Neuron (in vitro differentiated cells): Measurements from ENCODE around the gene FARP1.
"Not testable (repeated sequence)": the region's sequence is repeated elsewhere in the genome, so short reads cannot be mapped to it uniquely, and the experiment has no call there.

Experiments used
- H2AFZ ChIP-seq: one replicate; pipeline ENCODE4 v1.6.1; 2013; ENCODE audit warnings: low read depth, mild to moderate bottlenecking, inconsistent platforms, low read length, moderate library complexity
- H3K27me3 ChIP-seq: one replicate; pipeline ENCODE4 v1.6.1; 2013; ENCODE audit warnings: low read length; ENCODE audit not compliant: insufficient read depth
- H3K36me3 ChIP-seq: one replicate; pipeline ENCODE4 v1.6.1; 2013; ENCODE audit warnings: low read length; ENCODE audit not compliant: insufficient read depth
- H3K4me1 ChIP-seq: one replicate; pipeline ENCODE4 v1.6.1; 2013; ENCODE audit warnings: low read length; ENCODE audit not compliant: insufficient read depth
- H3K4me3 ChIP-seq: 2 replicates; pipeline ENCODE4 v1.5.1; 2013; ENCODE audit warnings: mild to moderate bottlenecking, low read length, moderate library complexity
- H3K9me3 ChIP-seq: one replicate; pipeline ENCODE4 v1.6.1; 2013; ENCODE audit warnings: low read length

FARP1 gene

DNA sequence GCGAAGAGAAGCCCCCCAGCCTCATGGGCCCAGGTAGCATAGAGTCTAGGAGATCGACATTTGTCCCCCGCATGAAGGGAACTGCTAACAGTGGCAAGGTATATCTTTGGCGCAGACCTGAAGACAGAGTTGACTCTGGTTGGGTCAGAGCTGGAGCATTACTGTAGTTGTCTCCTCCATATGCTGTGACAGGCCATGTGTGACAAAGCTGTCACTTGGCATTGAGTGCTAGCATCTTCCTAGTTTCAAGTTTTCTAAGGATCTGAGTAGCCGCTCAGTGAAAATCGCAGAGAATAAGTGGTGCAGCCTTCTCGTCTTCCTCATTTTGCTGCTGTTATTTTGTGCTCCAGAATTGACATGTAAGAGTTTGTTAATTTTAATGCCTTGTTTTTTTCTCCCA lies 223.5 kb downstream of the FARP1 start:
- Histone ChIP-seq H2AFZ (no peak overlapping the region), H3K9me3 (peaks cover 3% of the 10 kb centered on the region), H3K4me3 (no peak overlapping the region), H3K27me3 (no peaks in the 10 kb centered on the region), H3K4me1 (peaks cover 22% of the 10 kb centered on the region), H3K36me3 (peaks cover 9% of the 10 kb centered on the region)

DNA sequence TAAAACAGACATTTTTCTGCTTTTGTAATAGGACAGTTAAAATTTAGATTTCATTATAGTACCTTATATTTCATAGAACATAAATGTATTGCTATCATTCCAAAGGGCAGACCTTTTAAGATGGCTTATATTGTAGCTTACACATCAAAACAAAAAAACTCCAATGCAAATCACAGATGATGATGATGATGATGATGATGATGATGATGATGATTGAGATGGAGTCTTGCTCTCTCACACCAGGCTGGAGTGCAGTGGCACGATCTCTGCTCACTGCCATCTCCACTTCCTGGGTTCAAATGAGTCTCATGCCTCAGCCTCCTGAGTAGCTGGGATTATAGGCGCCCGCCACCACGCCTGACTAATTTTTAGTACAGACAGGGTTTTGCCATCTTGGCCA lies 224.1 kb downstream of the FARP1 start:
- Histone ChIP-seq H3K36me3 (peaks cover 9% of the 10 kb centered on the region), H3K4me3 (no peak overlapping the region), H3K4me1 (peaks cover 22% of the 10 kb centered on the region), H3K27me3 (no peaks in the 10 kb centered on the region), H3K9me3 (peaks cover 3% of the 10 kb centered on the region), H2AFZ (no peak overlapping the region)

DNA sequence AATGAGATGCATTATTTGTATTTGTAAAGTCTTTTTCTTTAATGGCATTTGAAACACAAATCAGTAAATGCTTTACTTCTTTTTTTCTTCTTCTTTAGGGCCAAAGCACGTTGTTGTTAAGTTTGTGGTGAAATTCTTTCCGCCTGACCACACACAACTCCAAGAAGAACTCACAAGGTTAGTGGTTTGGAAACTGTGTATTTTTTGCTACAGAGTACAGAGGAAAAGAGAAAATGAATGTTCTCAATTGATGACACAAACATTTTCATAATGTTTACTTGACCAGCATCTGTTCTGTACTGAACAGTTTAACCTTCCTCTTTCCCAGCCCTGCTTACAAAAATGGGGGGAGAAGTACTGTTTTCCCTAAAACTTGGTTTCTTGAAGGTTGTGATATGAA lies 225.1 kb downstream of the FARP1 start:
- Histone ChIP-seq H3K27me3 (no peaks in the 10 kb centered on the region), H3K36me3 (peaks cover 9% of the 10 kb centered on the region), H2AFZ (no peak overlapping the region), H3K4me3 (no peak overlapping the region), H3K4me1 (peaks cover 22% of the 10 kb centered on the region), H3K9me3 (no peaks in the 10 kb centered on the region)

DNA sequence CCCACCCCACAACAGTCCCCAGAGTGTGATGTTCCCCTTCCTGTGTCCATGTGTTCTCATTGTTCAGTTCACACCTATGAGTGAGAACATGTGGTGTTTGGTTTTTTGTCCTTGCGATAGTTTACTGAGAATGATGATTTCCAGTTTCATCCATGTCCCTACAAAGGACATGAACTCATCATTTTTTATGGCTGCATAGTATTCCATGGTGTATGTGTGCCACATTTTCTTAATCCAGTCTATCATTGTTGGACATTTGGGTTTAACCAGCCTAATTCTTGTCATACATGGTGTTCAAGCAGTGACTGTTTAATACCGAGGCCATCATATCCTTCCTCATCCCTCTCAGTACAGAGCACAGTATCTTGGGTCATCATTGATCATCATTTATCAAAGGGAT lies 226.6 kb downstream of the FARP1 start:
- not testable (repeated sequence) for H3K4me3 ChIP-seq, H3K9me3 ChIP-seq, H2AFZ ChIP-seq, H3K27me3 ChIP-seq
- peaks cover 20% of the 10 kb centered on the region for H3K4me1 ChIP-seq
- H3K36me3 ChIP-seq: peaks cover 12% of the 10 kb centered on the region

DNA sequence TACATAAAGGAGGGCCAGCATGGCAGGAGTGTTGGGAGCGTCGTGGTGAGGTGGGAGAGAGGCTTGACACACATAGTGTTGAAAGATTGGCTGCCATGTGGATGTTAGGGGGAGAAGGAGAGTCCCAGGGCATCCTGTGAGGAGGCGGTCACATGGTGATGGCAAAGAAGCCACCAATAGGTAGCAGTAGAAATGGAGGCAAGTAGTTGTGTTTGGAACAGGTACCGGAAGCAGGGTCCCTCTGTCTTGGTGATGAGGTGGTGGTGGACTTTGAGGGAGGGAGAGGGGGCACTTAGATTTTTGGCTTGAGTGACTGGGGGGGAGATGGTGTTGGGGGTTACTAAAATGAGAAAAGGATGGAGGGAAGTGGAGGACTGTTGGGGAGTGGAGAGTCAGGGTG lies 227.4 kb downstream of the FARP1 start:
- Histone ChIP-seq H3K9me3 (peaks cover 5% of the 10 kb centered on the region), H3K27me3 (no peaks in the 10 kb centered on the region), H3K4me3 (no peak overlapping the region), H3K36me3 (peaks cover 12% of the 10 kb centered on the region), H2AFZ (no peak overlapping the region), H3K4me1 (peaks cover 13% of the 10 kb centered on the region)

DNA sequence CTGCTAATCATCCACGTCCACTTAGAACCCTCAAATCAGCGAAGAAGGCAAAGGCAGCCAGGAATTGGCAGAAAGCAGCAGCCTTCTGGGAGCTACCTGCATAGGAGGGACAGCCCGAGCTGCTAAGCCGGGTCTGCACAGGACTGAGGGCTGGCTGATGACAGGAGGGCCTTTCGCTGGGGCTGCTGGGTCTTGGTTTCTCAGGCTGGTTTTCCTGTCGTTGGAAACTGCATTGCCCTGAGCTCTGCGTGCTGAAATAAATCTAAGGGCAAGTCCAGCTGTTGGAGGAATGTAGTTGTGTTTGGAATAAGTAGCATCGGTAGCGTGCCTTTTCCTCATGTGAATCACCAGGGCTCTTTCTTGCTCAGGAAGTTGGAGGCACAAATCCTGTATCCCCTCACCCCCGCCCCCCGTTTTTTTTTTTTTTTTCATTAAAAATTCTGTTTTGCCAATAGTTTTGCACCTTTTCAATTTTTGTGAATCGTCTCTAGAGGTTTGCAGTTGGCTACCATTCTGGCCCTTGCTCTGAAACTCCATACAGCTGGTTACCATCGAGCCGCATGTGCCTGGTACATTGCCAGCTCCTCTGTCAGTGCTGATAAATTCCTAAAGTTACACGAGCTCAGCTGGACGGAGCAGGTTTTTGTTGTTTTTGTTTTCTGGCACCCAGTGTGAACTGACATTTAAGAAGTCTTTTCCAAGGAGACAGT lies 228.1 kb downstream of the FARP1 start:
- H3K27me3 ChIP-seq: no peaks in the 10 kb centered on the region
- H3K36me3 ChIP-seq: peaks cover 12% of the 10 kb centered on the region
- H3K9me3 ChIP-seq: peaks cover 5% of the 10 kb centered on the region
- H2AFZ ChIP-seq: no peak overlapping the region
- peaks cover 6% of the 10 kb centered on the region for H3K4me1 ChIP-seq
- H3K4me3 ChIP-seq: no peak overlapping the region

DNA sequence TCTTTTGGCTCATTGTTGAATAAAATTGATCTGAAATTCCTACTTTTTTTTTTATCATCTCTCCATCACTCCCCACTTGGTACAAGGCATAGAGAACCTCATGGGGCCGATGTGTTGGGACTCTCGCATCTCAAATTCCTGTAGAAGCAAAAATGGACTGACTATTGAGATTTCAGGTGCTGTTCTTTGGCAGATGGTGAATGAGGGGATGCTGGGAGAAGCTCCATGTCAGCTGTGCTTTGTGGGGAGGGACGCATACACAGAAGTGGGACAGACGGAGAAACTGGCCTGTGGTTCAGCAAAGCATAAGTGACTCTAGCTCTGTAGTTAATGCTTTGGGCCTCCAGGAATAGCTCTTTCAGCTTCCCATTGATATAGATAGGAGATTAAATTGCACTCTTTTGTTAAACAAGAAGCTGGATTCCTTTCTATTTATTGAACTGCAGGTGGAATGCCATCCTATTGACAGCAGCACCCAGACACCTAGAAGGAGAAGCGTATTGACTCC lies 228.7 kb downstream of the FARP1 start:
- H3K4me3 ChIP-seq: no peak overlapping the region
- no peak overlapping the region for H2AFZ ChIP-seq
- H3K9me3 ChIP-seq: peaks cover 5% of the 10 kb centered on the region
- peaks cover 12% of the 10 kb centered on the region for H3K36me3 ChIP-seq
- no peaks in the 10 kb centered on the region for H3K27me3 ChIP-seq
- H3K4me1 ChIP-seq: peaks cover under 1% of the 10 kb centered on the region

DNA sequence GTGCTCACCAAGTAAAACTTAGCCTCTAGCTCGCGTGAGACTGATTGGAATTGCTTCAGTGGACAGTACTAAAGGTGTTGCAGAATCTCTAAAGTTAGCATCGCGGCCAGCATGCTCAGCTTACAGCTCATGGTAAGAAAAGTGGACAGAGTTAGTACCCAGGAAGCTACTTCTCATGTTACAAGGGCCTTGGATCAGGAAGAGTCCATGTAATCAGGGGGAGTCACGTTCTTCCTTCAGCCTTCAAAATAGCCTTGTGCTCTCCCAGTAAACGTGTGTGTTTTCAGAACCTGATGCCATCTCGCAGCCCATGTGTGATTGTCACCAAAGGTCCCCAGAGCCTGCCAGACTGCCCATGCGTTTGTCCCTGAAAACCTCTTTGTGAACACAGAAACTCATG lies 230.0 kb downstream of the FARP1 start:
- H3K4me3 ChIP-seq: no peak overlapping the region
- no peaks in the 10 kb centered on the region for H3K4me1 ChIP-seq
- H3K36me3 ChIP-seq: peaks cover 11% of the 10 kb centered on the region
- H2AFZ ChIP-seq: no peak overlapping the region
- no peaks in the 10 kb centered on the region for H3K27me3 ChIP-seq
- H3K9me3 ChIP-seq: peaks cover 5% of the 10 kb centered on the region

DNA sequence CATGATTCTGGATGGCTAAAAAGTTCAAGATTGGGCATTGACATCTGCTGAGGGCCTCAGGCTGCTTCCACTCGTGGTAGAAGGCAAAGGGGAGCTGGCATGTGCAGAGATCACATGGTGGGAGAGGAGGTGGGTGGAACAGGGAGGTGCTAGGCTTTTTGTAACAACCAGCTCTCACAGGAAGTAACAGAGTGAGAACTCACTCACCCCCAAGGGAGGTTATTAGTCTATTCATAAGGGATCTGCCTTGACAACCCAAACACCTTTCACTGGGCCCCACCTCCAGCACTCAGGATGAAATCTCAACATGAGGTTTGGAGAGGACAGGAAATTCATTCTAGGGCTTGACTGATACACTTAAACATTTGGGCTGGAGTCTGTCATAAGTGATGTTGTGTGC lies 231.9 kb downstream of the FARP1 start:
- Histone ChIP-seq H2AFZ (no peak overlapping the region), H3K9me3 (peaks cover 5% of the 10 kb centered on the region), H3K4me1 (no peaks in the 10 kb centered on the region), H3K4me3 (no peak overlapping the region), H3K27me3 (no peaks in the 10 kb centered on the region), H3K36me3 (peaks cover 8% of the 10 kb centered on the region)

DNA sequence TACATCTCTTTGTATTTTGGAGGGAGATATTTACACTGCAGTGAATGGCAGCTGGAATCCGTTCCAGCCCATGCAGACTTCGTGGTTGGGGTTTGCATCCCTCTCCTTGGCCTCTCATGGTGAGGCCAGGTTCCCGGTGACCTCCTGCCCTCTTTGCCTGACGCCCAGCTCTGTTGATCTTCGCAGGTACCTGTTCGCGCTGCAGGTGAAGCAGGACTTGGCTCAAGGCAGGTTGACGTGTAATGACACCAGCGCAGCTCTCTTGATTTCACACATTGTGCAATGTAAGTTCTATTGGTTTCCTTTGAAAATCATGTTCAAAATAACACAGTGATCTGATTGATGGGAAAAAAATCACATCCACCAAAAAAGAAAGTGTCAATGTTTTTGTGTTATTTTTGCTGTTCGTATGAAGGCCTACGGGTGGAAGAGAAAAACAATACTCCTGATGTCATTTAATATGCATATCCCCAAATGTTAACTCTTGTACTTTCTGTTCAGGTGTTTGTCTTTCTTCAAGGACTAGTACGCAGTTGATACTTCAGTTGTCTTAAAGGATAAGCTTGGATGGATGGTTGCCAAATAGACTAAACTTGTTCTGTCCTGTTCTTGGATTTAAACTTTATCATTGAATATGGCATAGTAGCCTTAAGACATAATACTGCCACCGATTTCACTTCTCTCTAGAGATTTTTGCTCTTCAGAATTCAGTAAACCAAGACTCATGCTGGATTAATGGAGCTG lies 234.9 kb downstream of the FARP1 start:
- Histone ChIP-seq H2AFZ (no peak overlapping the region), H3K36me3 (peaks cover 16% of the 10 kb centered on the region), H3K4me1 (no peaks in the 10 kb centered on the region), H3K9me3 (peaks cover 5% of the 10 kb centered on the region), H3K27me3 (no peaks in the 10 kb centered on the region), H3K4me3 (no peak overlapping the region)

DNA sequence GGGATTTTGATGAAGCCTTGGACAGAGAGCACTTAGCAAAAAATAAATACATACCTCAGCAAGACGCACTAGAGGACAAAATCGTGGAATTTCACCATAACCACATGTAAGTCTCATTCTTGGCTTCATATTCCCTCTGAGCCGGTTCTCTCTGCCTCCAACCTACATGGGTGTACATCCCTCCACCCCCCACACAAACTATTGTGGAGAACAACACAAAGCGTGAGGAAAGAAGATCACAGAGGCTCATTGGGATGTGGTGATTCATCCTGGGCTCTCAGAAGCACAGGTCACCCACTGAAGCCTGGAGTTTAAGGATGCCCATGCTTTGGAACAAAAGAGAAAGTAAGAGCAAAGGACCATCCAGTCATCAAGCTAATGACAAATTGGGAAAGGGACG lies 241.8 kb downstream of the FARP1 start:
- Histone ChIP-seq H2AFZ (no peak overlapping the region), H3K27me3 (no peaks in the 10 kb centered on the region), H3K4me1 (no peaks in the 10 kb centered on the region), H3K4me3 (no peak overlapping the region), H3K9me3 (no peaks in the 10 kb centered on the region), H3K36me3 (peaks cover 58% of the 10 kb centered on the region)

DNA sequence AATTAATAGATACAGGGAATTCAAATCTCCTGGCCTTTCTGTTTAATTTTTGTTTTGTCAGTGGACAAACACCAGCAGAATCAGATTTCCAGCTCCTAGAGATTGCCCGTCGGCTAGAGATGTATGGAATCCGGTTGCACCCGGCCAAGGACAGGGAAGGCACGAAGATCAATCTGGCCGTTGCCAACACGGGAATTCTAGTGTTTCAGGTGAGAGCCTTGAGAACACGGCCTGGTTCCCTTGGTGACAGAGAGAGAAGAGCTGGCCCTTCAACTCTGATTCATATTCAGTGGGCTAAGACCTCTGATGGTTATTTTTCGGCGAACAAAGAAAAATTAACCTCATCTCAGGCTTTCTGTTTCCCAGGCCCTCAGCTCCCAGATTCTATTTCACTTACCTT lies 242.7 kb downstream of the FARP1 start:
- H3K36me3 ChIP-seq: peaks cover 65% of the 10 kb centered on the region
- H3K4me1 ChIP-seq: no peaks in the 10 kb centered on the region
- H2AFZ ChIP-seq: no peak overlapping the region
- no peaks in the 10 kb centered on the region for H3K9me3 ChIP-seq
- H3K4me3 ChIP-seq: no peak overlapping the region
- H3K27me3 ChIP-seq: no peaks in the 10 kb centered on the region

DNA sequence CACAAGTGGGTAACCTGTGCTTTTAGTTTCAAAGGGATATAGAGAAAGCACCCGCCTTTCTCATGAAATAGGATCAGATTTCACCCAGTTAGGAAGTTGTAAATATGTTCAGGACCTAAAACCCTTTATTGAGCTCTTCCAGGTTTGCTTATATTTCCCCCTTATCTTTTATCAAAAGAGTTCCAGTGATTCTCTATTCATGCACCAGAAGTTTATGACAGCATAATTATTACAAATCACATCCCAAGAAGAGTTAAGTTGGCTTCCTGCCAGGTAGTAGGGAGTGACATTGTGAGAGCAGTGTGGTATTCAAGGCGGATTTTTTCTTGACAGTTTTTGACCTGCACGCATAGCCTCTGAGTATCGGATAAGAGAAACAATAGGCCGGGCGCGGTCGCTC lies 243.7 kb downstream of the FARP1 start:
- no peaks in the 10 kb centered on the region for H3K27me3 ChIP-seq
- no peak overlapping the region for H2AFZ ChIP-seq
- H3K36me3 ChIP-seq: peaks cover 68% of the 10 kb centered on the region
- H3K4me1 ChIP-seq: no peaks in the 10 kb centered on the region
- H3K4me3 ChIP-seq: no peak overlapping the region
- H3K9me3 ChIP-seq: no peaks in the 10 kb centered on the region
